Measurements from ENCODE around the gene MCRS1. TPM values are rescaled to one million over a fixed set of nuclear protein-coding genes. Genes with fewer than 3 reads are reported as not detected.

MCRS1 gene
- polyA plus RNA-seq, 4 donors: 53.4 to 77.4 (median 63.1) TPM

DNA sequence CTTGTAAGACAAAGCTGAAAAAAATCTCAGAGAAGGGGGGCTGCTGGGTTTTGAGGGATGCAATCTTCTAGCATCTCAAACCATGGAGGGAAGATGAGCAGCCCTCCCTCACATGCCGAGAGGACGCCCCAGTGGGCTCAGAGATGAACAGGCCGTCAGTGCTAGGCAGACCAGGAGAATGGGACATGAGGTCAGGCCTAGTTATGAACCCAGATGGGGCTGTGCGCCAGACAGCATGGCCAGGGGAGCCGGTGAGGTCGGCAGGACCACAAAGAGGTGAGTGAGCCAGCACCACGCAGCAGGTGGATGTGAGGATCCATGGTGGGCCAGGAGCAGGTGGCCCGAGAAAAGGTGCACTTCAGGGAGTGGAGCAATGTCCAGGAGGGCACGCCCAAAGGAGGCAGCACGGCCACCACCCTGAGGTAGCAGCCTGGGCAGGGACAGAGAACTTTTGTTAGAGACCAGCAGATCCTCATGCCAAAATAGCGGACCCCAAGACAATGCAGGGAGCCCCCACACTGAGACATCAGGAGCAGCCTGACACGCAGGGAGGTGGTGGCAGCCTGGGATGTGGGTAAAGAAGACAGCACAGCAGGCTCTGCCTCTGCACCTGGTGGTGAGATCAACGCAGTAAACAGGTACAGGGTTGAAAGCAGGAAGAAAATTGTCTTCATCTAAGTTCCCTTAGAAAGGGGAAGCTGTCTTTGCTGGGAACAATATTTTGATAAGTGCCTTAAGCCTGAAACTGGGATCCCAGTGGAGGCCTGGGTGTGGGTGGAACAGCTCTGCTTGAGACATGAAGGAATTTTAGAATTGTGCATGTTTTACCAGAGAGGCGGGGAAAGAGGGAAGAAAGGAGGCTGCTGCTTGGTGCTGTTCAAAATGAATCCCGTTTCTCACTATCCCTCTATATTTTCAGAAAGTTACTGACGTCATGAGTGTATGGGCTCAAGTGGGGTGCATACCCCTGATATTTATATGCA, 17.8 kb upstream of the MCRS1 start:
- no peaks in the 10 kb centered on the region for H3K27me3 ChIP-seq (ENCODE audit: control insufficient read depth in 3 of 3, insufficient read depth in 3 of 3, low read length in 3 of 3)
- H3K27ac ChIP-seq (ENCODE audit: low read depth in 1 of 3, low read length in 2 of 3): no peak overlapping the region
- no peak overlapping the region for H3K4me3 ChIP-seq (ENCODE audit: low read depth in 1 of 3, low read length in 3 of 3)
- no peaks in the 10 kb centered on the region for H3K9me3 ChIP-seq (ENCODE audit: control insufficient read depth in 2 of 2, insufficient read depth in 1 of 2, low read depth in 1 of 2, low read length in 1 of 2)
- FAIRE-seq: no peak
- 72 to 84% (median 82%) methylated on average over 16 of the region's 16 CpGs for WGBS, 3 donors
- H3K4me1 ChIP-seq (ENCODE audit: control insufficient read depth in 3 of 3, insufficient read depth in 2 of 3, low read depth in 1 of 3, low read length in 2 of 3): peaks cover 0 to 6% (median 0%) of the 10 kb centered on the region in 3 donors
- peaks cover 0 to 48% (median 0%) of the 10 kb centered on the region in 3 donors for H3K36me3 ChIP-seq (ENCODE audit: control insufficient read depth in 3 of 3, insufficient read depth in 2 of 3, low read depth in 1 of 3, low read length in 3 of 3)
- no peak for DNase-seq

DNA sequence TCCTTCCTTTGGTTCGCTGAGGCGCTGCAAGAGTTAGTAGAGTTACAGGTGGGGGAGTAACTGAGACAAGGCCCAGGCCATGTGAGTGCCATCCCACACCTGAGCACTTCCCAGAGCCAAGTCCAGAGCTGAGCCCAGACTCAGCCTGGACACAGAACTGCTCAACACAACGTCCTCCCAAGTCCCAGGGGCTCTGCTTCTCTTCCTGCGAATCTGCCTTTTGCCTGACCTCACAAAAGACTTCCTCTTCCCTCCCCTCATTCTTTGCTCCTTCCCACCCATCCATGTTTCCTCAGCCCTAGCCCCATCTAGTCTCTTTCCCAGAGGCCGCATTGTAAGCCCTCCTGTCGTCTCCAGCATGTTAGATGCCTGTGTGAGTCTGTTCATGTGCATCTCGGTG, 16.6 kb upstream of the MCRS1 start:
- H3K4me1 ChIP-seq (ENCODE audit: control insufficient read depth in 3 of 3, insufficient read depth in 2 of 3, low read depth in 1 of 3, low read length in 2 of 3): peaks cover 0 to 6% (median 0%) of the 10 kb centered on the region in 3 donors
- no peak overlapping the region for H3K4me3 ChIP-seq (ENCODE audit: low read depth in 1 of 3, low read length in 3 of 3)
- no peaks in the 10 kb centered on the region for H3K9me3 ChIP-seq (ENCODE audit: control insufficient read depth in 2 of 2, insufficient read depth in 1 of 2, low read depth in 1 of 2, low read length in 1 of 2)
- FAIRE-seq (no peak), DNase-seq (no peak)
- no peak overlapping the region for H3K27ac ChIP-seq (ENCODE audit: low read depth in 1 of 3, low read length in 2 of 3)
- peaks cover 0 to 48% (median 0%) of the 10 kb centered on the region in 3 donors for H3K36me3 ChIP-seq (ENCODE audit: control insufficient read depth in 3 of 3, insufficient read depth in 2 of 3, low read depth in 1 of 3, low read length in 3 of 3)
- H3K27me3 ChIP-seq (ENCODE audit: control insufficient read depth in 3 of 3, insufficient read depth in 3 of 3, low read length in 3 of 3): no peaks in the 10 kb centered on the region
- 83 to 95% (median 92%) methylated on average over 7 of the region's 7 CpGs for WGBS, 3 donors

DNA sequence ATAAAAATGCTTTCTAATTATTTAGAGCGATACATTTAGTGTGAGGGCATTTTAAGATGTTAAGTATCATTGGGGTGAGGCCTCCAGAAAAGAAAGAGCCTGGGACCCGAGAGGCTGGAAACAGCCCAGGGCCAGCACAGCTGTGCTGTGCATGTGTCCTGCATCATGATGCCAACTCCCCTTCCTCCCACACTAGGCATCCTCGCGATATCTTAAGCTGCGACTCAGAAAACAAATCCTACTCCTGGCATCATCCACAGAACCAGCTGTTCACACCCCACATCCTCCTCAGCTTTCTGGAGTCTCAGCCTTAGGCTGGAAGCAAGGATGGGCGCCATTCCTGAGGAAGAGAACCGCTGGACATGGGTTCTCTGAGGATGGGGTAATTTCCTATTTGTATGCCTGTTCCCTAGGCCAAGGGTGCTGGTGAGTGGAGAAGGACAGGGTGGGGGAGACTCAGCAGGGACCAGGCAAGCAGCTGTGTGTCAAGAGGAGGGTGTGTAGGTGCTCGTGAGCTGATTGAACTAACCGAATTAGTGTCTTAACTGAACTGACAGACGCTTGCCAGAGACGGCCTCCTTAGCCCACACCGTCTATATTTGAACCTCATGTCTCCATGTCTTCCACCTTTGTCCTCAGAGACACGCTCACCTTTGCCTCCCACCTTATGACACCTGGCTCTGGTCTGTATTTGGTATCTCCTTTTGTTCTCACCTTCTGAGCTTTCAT, 15.6 kb upstream of the MCRS1 start:
- no peak for FAIRE-seq
- Histone ChIP-seq H3K36me3 (ENCODE audit: control insufficient read depth in 3 of 3, insufficient read depth in 2 of 3, low read depth in 1 of 3, low read length in 3 of 3) (peaks cover 0 to 46% (median 0%) of the 10 kb centered on the region in 3 donors), H3K9me3 (ENCODE audit: control insufficient read depth in 2 of 2, insufficient read depth in 1 of 2, low read depth in 1 of 2, low read length in 1 of 2) (no peaks in the 10 kb centered on the region), H3K27ac (ENCODE audit: low read depth in 1 of 3, low read length in 2 of 3) (no peak overlapping the region), H3K4me1 (ENCODE audit: control insufficient read depth in 3 of 3, insufficient read depth in 2 of 3, low read depth in 1 of 3, low read length in 2 of 3) (peaks cover 0 to 6% (median 0%) of the 10 kb centered on the region in 3 donors), H3K4me3 (ENCODE audit: low read depth in 1 of 3, low read length in 3 of 3) (no peak overlapping the region), H3K27me3 (ENCODE audit: control insufficient read depth in 3 of 3, insufficient read depth in 3 of 3, low read length in 3 of 3) (no peaks in the 10 kb centered on the region)
- WGBS, 3 donors: 80 to 93% (median 84%) methylated on average over 13 of the region's 13 CpGs
- no peak for DNase-seq

DNA sequence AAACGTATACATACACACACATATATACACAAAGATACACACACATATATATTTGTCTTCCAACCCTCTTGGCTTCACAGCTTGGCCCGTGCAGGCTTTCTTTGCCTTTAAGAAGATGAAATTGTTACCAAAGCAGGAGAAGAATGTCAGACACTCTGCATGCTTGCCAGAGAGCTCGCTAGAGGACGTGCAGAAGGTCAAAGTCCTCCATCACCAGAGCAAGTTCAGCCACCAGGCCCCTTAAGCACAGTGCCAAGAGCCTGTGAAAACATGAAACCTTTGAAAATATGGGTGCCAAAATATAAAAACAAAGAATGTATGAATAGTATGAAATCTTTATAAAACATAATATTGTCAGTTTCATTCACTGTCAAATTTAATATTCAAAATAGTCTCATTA, 14.9 kb upstream of the MCRS1 start:
- Histone ChIP-seq H3K4me1 (ENCODE audit: control insufficient read depth in 3 of 3, insufficient read depth in 2 of 3, low read depth in 1 of 3, low read length in 2 of 3) (peaks cover 0 to 6% (median 0%) of the 10 kb centered on the region in 3 donors), H3K27me3 (ENCODE audit: control insufficient read depth in 3 of 3, insufficient read depth in 3 of 3, low read length in 3 of 3) (no peaks in the 10 kb centered on the region), H3K9me3 (ENCODE audit: control insufficient read depth in 2 of 2, insufficient read depth in 1 of 2, low read depth in 1 of 2, low read length in 1 of 2) (no peaks in the 10 kb centered on the region), H3K27ac (ENCODE audit: low read depth in 1 of 3, low read length in 2 of 3) (no peak overlapping the region), H3K36me3 (ENCODE audit: control insufficient read depth in 3 of 3, insufficient read depth in 2 of 3, low read depth in 1 of 3, low read length in 3 of 3) (peaks cover 0 to 39% (median 0%) of the 10 kb centered on the region in 3 donors), H3K4me3 (ENCODE audit: low read depth in 1 of 3, low read length in 3 of 3) (no peak overlapping the region)
- DNase-seq (peak; percentile 7 to 30), FAIRE-seq (no peak)
- 28 to 52% (median 34%) methylated on average over 4 of the region's 4 CpGs for WGBS, 3 donors

DNA sequence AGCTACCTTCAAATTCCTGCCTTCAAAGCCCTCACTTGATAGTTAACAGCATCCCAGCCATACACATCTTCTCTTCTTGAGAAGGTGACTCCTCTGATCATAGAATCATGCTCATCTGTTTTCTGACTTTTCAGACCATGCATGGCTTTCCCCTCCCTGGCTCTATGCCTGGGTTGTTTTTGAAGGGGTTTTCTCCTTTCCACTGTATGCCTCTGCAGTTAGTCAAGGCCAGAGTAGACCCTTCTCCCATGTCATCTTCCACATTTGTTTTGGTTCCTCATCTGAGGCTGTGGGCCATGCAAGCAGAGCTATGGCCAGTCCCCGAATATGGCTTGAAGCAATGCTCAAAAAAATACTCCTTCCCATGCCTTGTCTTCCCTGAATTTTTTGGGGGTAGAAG, 14.3 kb upstream of the MCRS1 start:
- peaks cover 0 to 6% (median 0%) of the 10 kb centered on the region in 3 donors for H3K4me1 ChIP-seq (ENCODE audit: control insufficient read depth in 3 of 3, insufficient read depth in 2 of 3, low read depth in 1 of 3, low read length in 2 of 3)
- no peak overlapping the region for H3K4me3 ChIP-seq (ENCODE audit: low read depth in 1 of 3, low read length in 3 of 3)
- no peaks in the 10 kb centered on the region for H3K9me3 ChIP-seq (ENCODE audit: control insufficient read depth in 2 of 2, insufficient read depth in 1 of 2, low read depth in 1 of 2, low read length in 1 of 2)
- H3K27ac ChIP-seq (ENCODE audit: low read depth in 1 of 3, low read length in 2 of 3): no peak overlapping the region
- H3K36me3 ChIP-seq (ENCODE audit: control insufficient read depth in 3 of 3, insufficient read depth in 2 of 3, low read depth in 1 of 3, low read length in 3 of 3): peaks cover 0 to 36% (median 0%) of the 10 kb centered on the region in 3 donors
- WGBS, 3 donors: 71 to 88% (median 79%) methylated on average over 1 of the region's 1 CpG
- DNase-seq (no peak), FAIRE-seq (no peak)
- H3K27me3 ChIP-seq (ENCODE audit: control insufficient read depth in 3 of 3, insufficient read depth in 3 of 3, low read length in 3 of 3): no peaks in the 10 kb centered on the region

DNA sequence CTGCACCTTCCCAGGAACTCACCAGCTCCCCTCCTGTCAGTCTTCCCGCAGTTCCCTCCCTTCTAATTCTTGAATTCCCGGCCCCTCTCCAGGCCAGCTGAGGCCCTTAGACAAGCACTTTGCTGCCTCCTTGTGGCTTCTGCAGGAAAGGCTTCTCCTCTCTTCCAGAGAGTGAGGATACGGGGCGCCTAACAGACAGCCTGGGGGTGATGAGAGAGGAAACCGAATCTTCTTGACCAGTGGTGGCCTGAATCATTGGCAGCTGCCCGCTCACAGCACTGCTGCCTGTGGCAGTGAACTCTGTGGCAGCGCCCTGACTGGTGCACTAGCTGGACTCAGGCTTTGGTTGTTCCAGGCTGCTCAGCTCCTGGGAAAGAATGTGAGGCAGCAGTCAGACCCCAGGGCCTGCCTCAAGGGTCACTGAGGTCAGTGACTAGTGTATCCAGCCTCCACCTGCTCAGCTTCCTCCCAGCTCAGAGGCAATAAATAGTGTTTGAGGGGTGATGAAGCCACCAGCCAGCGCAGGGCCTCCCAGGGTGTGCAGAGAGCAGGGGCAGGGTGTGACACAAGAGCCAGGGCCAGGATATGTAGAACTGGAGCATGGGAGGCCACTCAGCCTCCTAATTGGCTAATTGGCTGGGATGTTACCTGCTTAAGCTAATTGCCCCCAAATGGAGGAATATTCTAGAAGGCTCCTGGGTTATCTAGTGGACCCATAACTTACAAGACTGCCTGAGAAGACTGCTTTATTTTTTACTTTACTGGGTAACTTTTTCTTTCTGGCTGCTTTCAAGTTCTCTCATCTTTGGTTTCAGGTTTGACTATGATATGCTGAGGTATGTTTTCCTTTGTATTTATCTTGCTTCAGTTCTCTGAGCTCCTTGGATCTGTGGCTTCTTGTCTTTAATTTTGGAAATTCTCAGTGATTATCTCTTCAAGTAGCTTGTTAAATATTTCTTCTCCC, 12.9 kb upstream of the MCRS1 start:
- DNase-seq (peak; percentile 73 to 82), FAIRE-seq (no peak)
- 31 to 37% (median 34%) methylated on average over 8 of the region's 8 CpGs for WGBS, 3 donors
- Histone ChIP-seq H3K9me3 (ENCODE audit: control insufficient read depth in 2 of 2, insufficient read depth in 1 of 2, low read depth in 1 of 2, low read length in 1 of 2) (no peaks in the 10 kb centered on the region), H3K4me1 (ENCODE audit: control insufficient read depth in 3 of 3, insufficient read depth in 2 of 3, low read depth in 1 of 3, low read length in 2 of 3) (peaks cover 0 to 6% (median 0%) of the 10 kb centered on the region in 3 donors), H3K4me3 (ENCODE audit: low read depth in 1 of 3, low read length in 3 of 3) (no peak overlapping the region), H3K36me3 (ENCODE audit: control insufficient read depth in 3 of 3, insufficient read depth in 2 of 3, low read depth in 1 of 3, low read length in 3 of 3) (peaks cover 0 to 29% (median 0%) of the 10 kb centered on the region in 3 donors), H3K27me3 (ENCODE audit: control insufficient read depth in 3 of 3, insufficient read depth in 3 of 3, low read length in 3 of 3) (no peaks in the 10 kb centered on the region), H3K27ac (ENCODE audit: low read depth in 1 of 3, low read length in 2 of 3) (no peak overlapping the region)

DNA sequence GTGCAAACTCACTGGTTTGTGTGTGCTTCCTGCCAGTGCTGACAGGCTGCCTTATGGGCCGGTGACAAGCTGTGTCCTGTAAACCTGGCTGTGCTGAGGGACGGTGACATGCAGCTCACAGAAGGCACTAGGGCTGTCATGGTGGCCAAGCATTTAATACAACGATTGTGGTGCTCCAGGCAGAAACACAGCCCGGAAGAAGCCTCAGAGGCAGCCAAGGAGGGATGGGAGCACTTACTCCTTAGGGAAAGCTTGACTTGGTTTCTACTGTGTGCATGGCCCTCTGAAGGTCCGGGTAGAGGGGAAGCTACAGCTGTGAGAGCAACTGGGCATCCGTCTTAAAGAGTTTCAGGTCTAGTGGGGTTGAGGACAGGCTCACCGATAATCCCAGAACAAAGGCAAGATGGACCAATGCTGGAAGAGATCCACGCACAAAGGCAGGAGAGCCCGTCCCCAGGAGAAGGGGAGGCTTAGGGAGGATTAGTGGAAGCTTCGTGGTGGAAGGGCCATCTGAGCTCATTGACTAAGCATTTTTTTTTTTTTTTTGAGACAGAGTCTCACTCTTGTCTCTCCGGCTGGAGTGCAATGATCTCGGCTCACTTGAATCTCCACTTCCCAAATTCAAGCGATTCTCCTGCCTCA, 10.7 kb upstream of the MCRS1 start:
- Histone ChIP-seq H3K27ac (ENCODE audit: low read depth in 1 of 3, low read length in 2 of 3) (no peak overlapping the region), H3K9me3 (ENCODE audit: control insufficient read depth in 2 of 2, insufficient read depth in 1 of 2, low read depth in 1 of 2, low read length in 1 of 2) (no peaks in the 10 kb centered on the region), H3K4me1 (ENCODE audit: control insufficient read depth in 3 of 3, insufficient read depth in 2 of 3, low read depth in 1 of 3, low read length in 2 of 3) (peaks cover 0 to 6% (median 0%) of the 10 kb centered on the region in 3 donors), H3K27me3 (ENCODE audit: control insufficient read depth in 3 of 3, insufficient read depth in 3 of 3, low read length in 3 of 3) (no peaks in the 10 kb centered on the region), H3K4me3 (ENCODE audit: low read depth in 1 of 3, low read length in 3 of 3) (no peak overlapping the region), H3K36me3 (ENCODE audit: control insufficient read depth in 3 of 3, insufficient read depth in 2 of 3, low read depth in 1 of 3, low read length in 3 of 3) (peaks cover 0 to 13% (median 2%) of the 10 kb centered on the region in 3 donors)
- DNase-seq (no peak), FAIRE-seq (no peak)
- WGBS, 3 donors: 86 to 89% (median 88%) methylated on average over 13 of the region's 13 CpGs

Measured in small intestine (tissue), 7 donors.